HG03045 (cell line): ENCODE measurements around the gene DCAF8.
A peak's percentile ranks its signal among the peaks of the same experiment; 100 is the strongest.

Experiments
- ATAC-seq: cut with Tn5 transposase; IDR thresholded peaks from one replicate; pipeline ENCODE4 v1.9.1; 2021; ENCODE audit warnings: mild to moderate bottlenecking, moderate library complexity; ENCODE audit not compliant: unreplicated experiment

Gene DCAF8

GRCh38 chr1:160206421-160207117, 55.8 kb downstream of the DCAF8 start:
- ATAC-seq = no peak

- ATAC-seq = peak; percentile 21
Observed at GRCh38 chr1:160206036-160206389, 56.3 kb downstream of the DCAF8 start.

- peak; percentile 50 for ATAC-seq
Observed at GRCh38 chr1:160205242-160206035, 56.9 kb downstream of the DCAF8 start, which contains the start of gene PEA15. Gene PEA15 (plus strand): TSS chr1:160205384. CDS start chr1:160211545, 6,161 bp downstream.

GRCh38 chr1:160204526-160205241, 57.7 kb downstream of the DCAF8 start:
- ATAC-seq = peak; percentile 52

GRCh38 chr1:160200786-160201185, 61.6 kb downstream of the DCAF8 start:
- no peak for ATAC-seq

GRCh38 chr1:160197231-160197630, 65.1 kb downstream of the DCAF8 start:
- ATAC-seq = no peak

- ATAC-seq = no peak
Observed at GRCh38 chr1:160196143-160196542, 66.2 kb downstream of the DCAF8 start.

- no peak for ATAC-seq
Observed at GRCh38 chr1:160194737-160195059, 67.7 kb downstream of the DCAF8 start.

GRCh38 chr1:160193832-160194736, 68.3 kb downstream of the DCAF8 start:
- no peak for ATAC-seq

GRCh38 chr1:160193091-160193819, 69.1 kb downstream of the DCAF8 start:
- ATAC-seq = peak; percentile 55

GRCh38 chr1:160192234-160192633, 70.1 kb downstream of the DCAF8 start:
- ATAC-seq = no peak

GRCh38 chr1:160191756-160192155, 70.6 kb downstream of the DCAF8 start:
- ATAC-seq = no peak

- ATAC-seq = no peak
Observed at GRCh38 chr1:160189649-160190625, 72.4 kb downstream of the DCAF8 start, which contains the start of gene CASQ1. Gene CASQ1 (plus strand): TSS chr1:160190575. CDS start chr1:160190752, 177 bp downstream.

- ATAC-seq = no peak
Observed at GRCh38 chr1:160188341-160188740, 74.0 kb downstream of the DCAF8 start.

- ATAC-seq = no peak
Observed at GRCh38 chr1:160187407-160187806, 74.9 kb downstream of the DCAF8 start.

GRCh38 chr1:160186729-160187128, 75.6 kb downstream of the DCAF8 start:
- ATAC-seq = no peak

- ATAC-seq = no peak
Observed at GRCh38 chr1:160186246-160186645, 76.1 kb downstream of the DCAF8 start.

- no peak for ATAC-seq
Observed at GRCh38 chr1:160179336-160179735, 83.0 kb downstream of the DCAF8 start.

GRCh38 chr1:160178731-160179130, 83.6 kb downstream of the DCAF8 start:
- ATAC-seq = no peak
